HepG2 (cell line): ENCODE data around the gene NDUFAF3. TPM values are rescaled to one million over a fixed set of nuclear protein-coding genes. Genes with fewer than 3 reads are reported as not detected.

Experiments used
- ETV5 ChIP-seq: IDR thresholded peaks from 2 replicates; pipeline ENCODE4 v1.6.1; 2018; ENCODE audit warnings: missing biosample characterization, missing genetic modification reagents, inconsistent platforms, borderline replicate concordance
- GTF2F1 ChIP-seq: fragments of 150-350 bp; IDR thresholded peaks from 2 replicates; pipeline ENCODE4 v1.6.1; 2014; ENCODE audit warnings: low read length
- JDP2 ChIP-seq: sonication (generic); formaldehyde crosslinking; IDR thresholded peaks from 2 replicates; pipeline ENCODE4 v1.8.1; 2022; ENCODE audit warnings: missing genetic modification reagents, borderline replicate concordance
- KMT2A ChIP-seq: sonication (generic); formaldehyde crosslinking; IDR thresholded peaks from 2 replicates; pipeline ENCODE4 v1.4.0; 2020; ENCODE audit warnings: missing genetic modification reagents
- PHB2 ChIP-seq: fragments of 450-650 bp; IDR thresholded peaks from 2 replicates; pipeline ENCODE4 v1.6.1; 2018; ENCODE audit not compliant: partially characterized antibody
- POLR2G ChIP-seq: fragments of 200-400 bp; formaldehyde crosslinking; IDR thresholded peaks from 2 replicates; pipeline ENCODE4 v1.6.1; 2018; ENCODE audit warnings: mild to moderate bottlenecking, low read depth, low read length, moderate library complexity
- RBM22 ChIP-seq: fragments of 200-400 bp; formaldehyde crosslinking; optimal IDR thresholded peaks from 2 replicates; pipeline ENCODE3; 2017; ENCODE audit warnings: mild to moderate bottlenecking, low read length, moderate library complexity
- RNF2 ChIP-seq: fragments of 450-650 bp; conservative IDR thresholded peaks from 2 replicates; pipeline ENCODE4 v1.6.1; 2016; ENCODE audit warnings: low read depth
- SIN3B ChIP-seq: fragments of 150-350 bp; IDR thresholded peaks from 2 replicates; pipeline ENCODE4 v1.6.1; 2014; ENCODE audit warnings: low read length
- STAT5B ChIP-seq: sonication (generic); formaldehyde crosslinking; IDR thresholded peaks from 2 replicates; pipeline ENCODE4 v1.4.0; 2020; ENCODE audit warnings: missing genetic modification reagents
- ZMAT5 ChIP-seq: sonication (generic); formaldehyde crosslinking; IDR thresholded peaks from 2 replicates; pipeline ENCODE4 v1.5.0; 2020; ENCODE audit warnings: mild to moderate bottlenecking, low read depth, missing genetic modification reagents, borderline replicate concordance
- ZNF10 ChIP-seq: sonication (generic); formaldehyde crosslinking; IDR thresholded peaks from 2 replicates; pipeline ENCODE4 v1.4.0; 2020; ENCODE audit warnings: mild to moderate bottlenecking, low read depth, missing genetic modification reagents, borderline replicate concordance
- ZNF616 ChIP-seq: sonication (generic); formaldehyde crosslinking; IDR thresholded peaks from 2 replicates; pipeline ENCODE4 v1.5.0; 2020; ENCODE audit warnings: low read depth, mild to moderate bottlenecking, missing genetic modification reagents
- ZNF850 ChIP-seq: sonication (generic); formaldehyde crosslinking; conservative IDR thresholded peaks from 2 replicates; pipeline ENCODE4 v1.9.0; 2021; ENCODE audit warnings: mild to moderate bottlenecking, missing genetic modification reagents
- polyA plus RNA-seq, 8 experiments: library from polyadenylated mRNA; depleted of rRNA in 3 of 8; stranded (reverse) in 7 of 8; unstranded in 1 of 8; fragments of >200 nt; fragmentation: Illumina TruSeq in 4 of 8; extraction: Trizol in 4 of 8; gene quantifications; 2 replicates each; pipeline versions ENCODE4 v1.2.1 to v1.2.3, GENCODE V29; 2011 to 2016; ENCODE audit warnings: low read depth in 4 of 8, missing spikeins in 1 of 8, mixed read lengths in 1 of 8; ENCODE audit not compliant: insufficient read depth in 1 of 8
- total RNA-seq, 5 experiments: library from RNA; depleted of rRNA; stranded (reverse); fragments of >200 nt; fragmentation: Illumina TruSeq; extraction: Trizol; gene quantifications; 2 replicates each; pipeline ENCODE4 v1.2.3, GENCODE V29; 2016; ENCODE audit warnings: low read depth in 1 of 5
- TF ChIP-seq, protein P1 (sequence below), 2 experiments: fragments of 450-650 bp in 1 of 2; sonication (generic) in 1 of 2; formaldehyde crosslinking in 1 of 2; IDR thresholded peaks; 2 replicates each; pipeline versions ENCODE4 v1.6.1 to v1.8.0; 2016 to 2022; ENCODE audit warnings: antibody characterized with exemption in 1 of 2, mild to moderate bottlenecking in 1 of 2, missing genetic modification reagents in 1 of 2

Gene NDUFAF3
- total and polyA plus RNA-seq, 2 of the 13 experiments (the other 11 are each of a cell fraction or from before 2014, with no cell fraction given): 39.0 to 50.0 TPM

GRCh38 chr3:49021813-49022687, at the start of gene NDUFAF3 (continued):
- TF ChIP-seq, protein P1, sequence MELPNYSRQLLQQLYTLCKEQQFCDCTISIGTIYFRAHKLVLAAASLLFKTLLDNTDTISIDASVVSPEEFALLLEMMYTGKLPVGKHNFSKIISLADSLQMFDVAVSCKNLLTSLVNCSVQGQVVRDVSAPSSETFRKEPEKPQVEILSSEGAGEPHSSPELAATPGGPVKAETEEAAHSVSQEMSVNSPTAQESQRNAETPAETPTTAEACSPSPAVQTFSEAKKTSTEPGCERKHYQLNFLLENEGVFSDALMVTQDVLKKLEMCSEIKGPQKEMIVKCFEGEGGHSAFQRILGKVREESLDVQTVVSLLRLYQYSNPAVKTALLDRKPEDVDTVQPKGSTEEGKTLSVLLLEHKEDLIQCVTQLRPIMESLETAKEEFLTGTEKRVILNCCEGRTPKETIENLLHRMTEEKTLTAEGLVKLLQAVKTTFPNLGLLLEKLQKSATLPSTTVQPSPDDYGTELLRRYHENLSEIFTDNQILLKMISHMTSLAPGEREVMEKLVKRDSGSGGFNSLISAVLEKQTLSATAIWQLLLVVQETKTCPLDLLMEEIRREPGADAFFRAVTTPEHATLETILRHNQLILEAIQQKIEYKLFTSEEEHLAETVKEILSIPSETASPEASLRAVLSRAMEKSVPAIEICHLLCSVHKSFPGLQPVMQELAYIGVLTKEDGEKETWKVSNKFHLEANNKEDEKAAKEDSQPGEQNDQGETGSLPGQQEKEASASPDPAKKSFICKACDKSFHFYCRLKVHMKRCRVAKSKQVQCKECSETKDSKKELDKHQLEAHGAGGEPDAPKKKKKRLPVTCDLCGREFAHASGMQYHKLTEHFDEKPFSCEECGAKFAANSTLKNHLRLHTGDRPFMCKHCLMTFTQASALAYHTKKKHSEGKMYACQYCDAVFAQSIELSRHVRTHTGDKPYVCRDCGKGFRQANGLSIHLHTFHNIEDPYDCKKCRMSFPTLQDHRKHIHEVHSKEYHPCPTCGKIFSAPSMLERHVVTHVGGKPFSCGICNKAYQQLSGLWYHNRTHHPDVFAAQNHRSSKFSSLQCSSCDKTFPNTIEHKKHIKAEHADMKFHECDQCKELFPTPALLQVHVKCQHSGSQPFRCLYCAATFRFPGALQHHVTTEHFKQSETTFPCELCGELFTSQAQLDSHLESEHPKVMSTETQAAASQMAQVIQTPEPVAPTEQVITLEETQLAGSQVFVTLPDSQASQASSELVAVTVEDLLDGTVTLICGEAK (IDR thresholded peaks at IDR 0.05): no peak
- TF ChIP-seq, protein P1 (CRISPR knock-in tag; IDR thresholded peaks at IDR 0.05): peak; percentile 80
- TF ChIP-seq ZNF10 (CRISPR knock-in tag) (no peak), ZNF850 (CRISPR knock-in tag) (no peak; the same call in 1 of the 2 replicates), POLR2G (no peak), ZMAT5 (CRISPR knock-in tag) (no peak), STAT5B (CRISPR knock-in tag) (no peak; the same call in 1 of the 2 replicates), SIN3B (peak; percentile 39; the same call in 1 of the 2 replicates), JDP2 (CRISPR knock-in tag) (no peak), ZNF616 (CRISPR knock-in tag) (no peak), KMT2A (CRISPR knock-in tag) (peak; percentile 94), RNF2 (peak; percentile 31; the same call in 1 of the 2 replicates), PHB2 (no peak), RBM22 (no peak), GTF2F1 (peak; percentile 69; the same call in 1 of the 2 replicates), ETV5 (CRISPR knock-in tag) (no peak; the same call in 1 of the 2 replicates)
